Lung (tissue), 12 donors: ENCODE data around the gene DOP1A. TPM values are rescaled to one million over a fixed set of nuclear protein-coding genes. Genes with fewer than 3 reads are reported as not detected.

Source experiments
- ATAC-seq: fragments of 200-7000 bp; cut with Tn5 transposase; one replicate; pipeline ENCODE4 v1.9.1; 2020; ENCODE audit warnings: moderate number of reproducible peaks; ENCODE audit not compliant: insufficient read depth, low FRiP score
- DNase-seq, 3 donors: peaks; one replicate each; pipeline ENCODE4 v3.0.0-alpha.2; 2013 to 2017
- H3K27ac ChIP-seq, 2 donors: one replicate each; pipeline ENCODE4 v1.5.1; 2013; ENCODE audit warnings: mild to moderate bottlenecking in 2 of 2, moderate library complexity in 2 of 2, control low read depth in 1 of 2, inconsistent platforms in 1 of 2, low read depth in 1 of 2, low read length in 1 of 2
- H3K27me3 ChIP-seq, 3 donors: one replicate each; pipeline ENCODE4 v1.5.1; 2013; ENCODE audit warnings: low read length in 2 of 3; ENCODE audit not compliant: control insufficient read depth in 3 of 3, insufficient read depth in 3 of 3
- H3K36me3 ChIP-seq, 4 donors: one replicate each; pipeline ENCODE4 v1.5.1; 2013; ENCODE audit warnings: low read length in 4 of 4, mild to moderate bottlenecking in 1 of 4, moderate library complexity in 1 of 4; ENCODE audit not compliant: control insufficient read depth in 4 of 4, insufficient read depth in 4 of 4
- H3K4me1 ChIP-seq, 5 donors: one replicate each; pipeline ENCODE4 v1.5.1; 2013; ENCODE audit warnings: low read length in 5 of 5, mild to moderate bottlenecking in 2 of 5, moderate library complexity in 1 of 5; ENCODE audit not compliant: control insufficient read depth in 5 of 5, insufficient read depth in 5 of 5
- H3K4me3 ChIP-seq: one replicate; pipeline ENCODE4 v1.5.1; 2013; ENCODE audit warnings: mild to moderate bottlenecking, control low read depth, moderate library complexity
- H3K9ac ChIP-seq, 2 donors: one replicate each; pipeline ENCODE4 v1.5.1; 2013; ENCODE audit warnings: low read length in 2 of 2, control low read depth in 1 of 2; ENCODE audit not compliant: insufficient read depth in 1 of 2
- H3K9me3 ChIP-seq, 4 donors: one replicate each; pipeline ENCODE4 v1.5.1; 2013; ENCODE audit warnings: low read length in 3 of 4, mild to moderate bottlenecking in 1 of 4, moderate library complexity in 1 of 4; ENCODE audit not compliant: control insufficient read depth in 4 of 4, insufficient read depth in 3 of 4
- CTCF ChIP-seq: IDR thresholded peaks from 2 replicates; pipeline ENCODE4 v1.5.1; 2012; ENCODE audit warnings: mild to moderate bottlenecking; ENCODE audit errors: control extremely low read depth, extremely low read depth
- WGBS, 2 donors: extraction: QIAGEN DNeasy Blood & Tissue Kit; methylation state at CpG; one replicate each; pipeline ENCODE4 v1.1.7; 2013; 5-methylcytosine and 5-hydroxymethylcytosine counted together
- polyA plus RNA-seq, 2 donors: library from polyadenylated mRNA; stranded (reverse); fragments of 200-250 nt; gene quantifications; one replicate each; pipeline ENCODE4 v1.2.1, GENCODE V29; 2013
- total RNA-seq, 2 donors: library from RNA; depleted of rRNA in 1 of 2; stranded (reverse); fragments of >200 nt in 1 of 2; gene quantifications; one replicate each; pipeline ENCODE4 v1.2.1, GENCODE V29; 2014 to 2021
- donor health status: control.
- donor health status: control.
- donor health status: Bipolar disorder and iron deficiency.
- donor health status: healthy.
- donor health status: DM: yes; HTN: yes; CAD: no.

DOP1A gene
- total and polyA plus RNA-seq, 4 donors, result 5.0 to 64.7 (median 13.1) TPM

- DNase-seq (no peak), ATAC-seq (no peak)
- no peak overlapping the region for H3K4me3 ChIP-seq
- no peak for TF ChIP-seq CTCF
- no peak overlapping the region for H3K9ac ChIP-seq
- 95 to 98% methylated on average over 1 of the region's 1 CpG for WGBS, 2 donors
- H3K27ac ChIP-seq, result no peak overlapping the region
- H3K27me3 ChIP-seq, result no peaks in the 10 kb centered on the region
- peaks cover 0 to 6% (median 1%) of the 10 kb centered on the region in 4 donors for H3K36me3 ChIP-seq
- H3K9me3 ChIP-seq, result no peaks in the 10 kb centered on the region
- no peaks in the 10 kb centered on the region for H3K4me1 ChIP-seq
Measured at GRCh38 chr6:83117802-83118201, 50.3 kb downstream of the DOP1A start.

GRCh38 chr6:83119742-83120300, 52.4 kb downstream of the DOP1A start:
- H3K4me3 ChIP-seq, result no peak overlapping the region
- ATAC-seq (no peak), DNase-seq (no peak)
- 96 to 97% methylated on average over 2 of the region's 2 CpGs for WGBS, 2 donors
- no peaks in the 10 kb centered on the region for H3K9me3 ChIP-seq
- no peaks in the 10 kb centered on the region for H3K27me3 ChIP-seq
- no peaks in the 10 kb centered on the region for H3K4me1 ChIP-seq
- TF ChIP-seq CTCF, result no peak
- H3K36me3 ChIP-seq, result peaks cover 2 to 18% (median 8%) of the 10 kb centered on the region in 4 donors
- H3K27ac ChIP-seq, result no peak overlapping the region
- H3K9ac ChIP-seq, result no peak overlapping the region

- Histone ChIP-seq H3K4me1 (no peaks in the 10 kb centered on the region), H3K27me3 (no peaks in the 10 kb centered on the region), H3K36me3 (peaks cover 9 to 43% (median 28%) of the 10 kb centered on the region in 4 donors), H3K27ac (no peak overlapping the region), H3K9me3 (no peaks in the 10 kb centered on the region), H3K9ac (no peak overlapping the region), H3K4me3 (no peak overlapping the region)
- no peak for TF ChIP-seq CTCF
- no peak for DNase-seq
- 93 to 98% methylated on average over 3 of the region's 3 CpGs for WGBS, 2 donors
- ATAC-seq, result no peak
Measured at GRCh38 chr6:83124553-83124952, 57.1 kb downstream of the DOP1A start.

GRCh38 chr6:83125425-83125824, 58.0 kb downstream of the DOP1A start:
- H3K4me1 ChIP-seq, result no peaks in the 10 kb centered on the region
- H3K27ac ChIP-seq, result no peak overlapping the region
- H3K9me3 ChIP-seq, result no peaks in the 10 kb centered on the region
- H3K36me3 ChIP-seq, result peaks cover 9 to 43% (median 32%) of the 10 kb centered on the region in 4 donors
- ATAC-seq (no peak), DNase-seq (no peak)
- no peak overlapping the region for H3K4me3 ChIP-seq
- no peak for TF ChIP-seq CTCF
- no peaks in the 10 kb centered on the region for H3K27me3 ChIP-seq
- H3K9ac ChIP-seq, result no peak overlapping the region
